HepG2 (cell line): ENCODE measurements around the gene KCTD13. TPM values are rescaled to one million over a fixed set of nuclear protein-coding genes. Genes with fewer than 3 reads are reported as not detected.

Experiments
- ARNTL ChIP-seq: sonication (generic); formaldehyde crosslinking; IDR thresholded peaks from 2 replicates; pipeline ENCODE4 v1.4.0; 2020; ENCODE audit warnings: mild to moderate bottlenecking, missing genetic modification reagents
- ETS1 ChIP-seq: sonication (generic); formaldehyde crosslinking; IDR thresholded peaks from 2 replicates; pipeline ENCODE4 v1.4.0; 2020; ENCODE audit warnings: missing genetic modification reagents
- GATAD2A ChIP-seq: IDR thresholded peaks from 2 replicates; pipeline ENCODE4 v1.6.1; 2016
- HNF1B ChIP-seq: sonication (generic); formaldehyde crosslinking; IDR thresholded peaks from 2 replicates; pipeline ENCODE4 v1.5.1; 2020; ENCODE audit warnings: mild to moderate bottlenecking, moderate library complexity, missing genetic modification reagents
- POLR2AphosphoS5 ChIP-seq: IDR thresholded peaks from 2 replicates; pipeline ENCODE4 v1.6.1; 2012; ENCODE audit warnings: low read depth, low read length
- SAP130 ChIP-seq: IDR thresholded peaks from 2 replicates; pipeline ENCODE4 v1.6.1; 2016; ENCODE audit warnings: low read depth
- SIX1 ChIP-seq: sonication (generic); formaldehyde crosslinking; IDR thresholded peaks from 2 replicates; pipeline ENCODE4 v1.4.0; 2020; ENCODE audit warnings: missing genetic modification reagents, borderline replicate concordance
- ZBTB3 ChIP-seq: sonication (generic); formaldehyde crosslinking; IDR thresholded peaks from 2 replicates; pipeline ENCODE4 v1.4.0; 2020; ENCODE audit warnings: low read depth, mild to moderate bottlenecking, moderate library complexity, missing genetic modification reagents, borderline replicate concordance
- ZNF431 ChIP-seq: sonication (generic); formaldehyde crosslinking; IDR thresholded peaks from 2 replicates; pipeline ENCODE4 v1.9.0; 2022; ENCODE audit warnings: missing genetic modification reagents, low read depth, mild to moderate bottlenecking, borderline replicate concordance
- ZNF451 ChIP-seq: sonication (generic); formaldehyde crosslinking; IDR thresholded peaks from 2 replicates; pipeline ENCODE4 v1.5.0; 2020; ENCODE audit warnings: mild to moderate bottlenecking, missing genetic modification reagents
- ZNF513 ChIP-seq: sonication (generic); formaldehyde crosslinking; conservative IDR thresholded peaks from 2 replicates; pipeline ENCODE4 v1.5.0; 2020; ENCODE audit warnings: missing genetic modification reagents
- polyA plus RNA-seq, 8 experiments: library from polyadenylated mRNA; depleted of rRNA in 3 of 8; stranded (reverse) in 7 of 8; unstranded in 1 of 8; fragments of >200 nt; fragmentation: Illumina TruSeq in 4 of 8; extraction: Trizol in 4 of 8; gene quantifications; 2 replicates each; pipeline versions ENCODE4 v1.2.1 to v1.2.3, GENCODE V29; 2011 to 2016; ENCODE audit warnings: low read depth in 4 of 8, missing spikeins in 1 of 8, mixed read lengths in 1 of 8; ENCODE audit not compliant: insufficient read depth in 1 of 8
- total RNA-seq, 5 experiments: library from RNA; depleted of rRNA; stranded (reverse); fragments of >200 nt; fragmentation: Illumina TruSeq; extraction: Trizol; gene quantifications; 2 replicates each; pipeline ENCODE4 v1.2.3, GENCODE V29; 2016; ENCODE audit warnings: low read depth in 1 of 5
- TF ChIP-seq, protein P1 (sequence below): sonication (generic); formaldehyde crosslinking; IDR thresholded peaks from 2 replicates; pipeline ENCODE4 v1.4.0; 2020; ENCODE audit warnings: mild to moderate bottlenecking, missing genetic modification reagents
- TF ChIP-seq, protein P2 (sequence below): sonication (generic); formaldehyde crosslinking; IDR thresholded peaks from 2 replicates; pipeline ENCODE4 v1.4.0; 2020; ENCODE audit warnings: missing genetic modification reagents
- TF ChIP-seq, protein P3 (sequence below): sonication (generic); formaldehyde crosslinking; conservative IDR thresholded peaks from 2 replicates; pipeline ENCODE4 v1.4.0; 2020; ENCODE audit warnings: missing genetic modification reagents

Gene KCTD13
- total and polyA plus RNA-seq, 2 of the 13 experiments (the other 11 are each of a cell fraction or from before 2014, with no cell fraction given): 6.3 to 14.7 TPM

GRCh38 chr16:29862383-29862883, 63.6 kb downstream of the KCTD13 start (continued):
- TF ChIP-seq ZNF513 (CRISPR knock-in tag) (no peak), ARNTL (CRISPR knock-in tag) (no peak), HNF1B (no peak), ZNF451 (CRISPR knock-in tag) (no peak), ZBTB3 (CRISPR knock-in tag) (no peak), SAP130 (no peak), ZNF431 (CRISPR knock-in tag) (no peak), ETS1 (CRISPR knock-in tag) (no peak), POLR2AphosphoS5 (no peak), GATAD2A (CRISPR knock-in tag) (no peak), SIX1 (CRISPR knock-in tag) (no peak)
- TF ChIP-seq, protein P1, sequence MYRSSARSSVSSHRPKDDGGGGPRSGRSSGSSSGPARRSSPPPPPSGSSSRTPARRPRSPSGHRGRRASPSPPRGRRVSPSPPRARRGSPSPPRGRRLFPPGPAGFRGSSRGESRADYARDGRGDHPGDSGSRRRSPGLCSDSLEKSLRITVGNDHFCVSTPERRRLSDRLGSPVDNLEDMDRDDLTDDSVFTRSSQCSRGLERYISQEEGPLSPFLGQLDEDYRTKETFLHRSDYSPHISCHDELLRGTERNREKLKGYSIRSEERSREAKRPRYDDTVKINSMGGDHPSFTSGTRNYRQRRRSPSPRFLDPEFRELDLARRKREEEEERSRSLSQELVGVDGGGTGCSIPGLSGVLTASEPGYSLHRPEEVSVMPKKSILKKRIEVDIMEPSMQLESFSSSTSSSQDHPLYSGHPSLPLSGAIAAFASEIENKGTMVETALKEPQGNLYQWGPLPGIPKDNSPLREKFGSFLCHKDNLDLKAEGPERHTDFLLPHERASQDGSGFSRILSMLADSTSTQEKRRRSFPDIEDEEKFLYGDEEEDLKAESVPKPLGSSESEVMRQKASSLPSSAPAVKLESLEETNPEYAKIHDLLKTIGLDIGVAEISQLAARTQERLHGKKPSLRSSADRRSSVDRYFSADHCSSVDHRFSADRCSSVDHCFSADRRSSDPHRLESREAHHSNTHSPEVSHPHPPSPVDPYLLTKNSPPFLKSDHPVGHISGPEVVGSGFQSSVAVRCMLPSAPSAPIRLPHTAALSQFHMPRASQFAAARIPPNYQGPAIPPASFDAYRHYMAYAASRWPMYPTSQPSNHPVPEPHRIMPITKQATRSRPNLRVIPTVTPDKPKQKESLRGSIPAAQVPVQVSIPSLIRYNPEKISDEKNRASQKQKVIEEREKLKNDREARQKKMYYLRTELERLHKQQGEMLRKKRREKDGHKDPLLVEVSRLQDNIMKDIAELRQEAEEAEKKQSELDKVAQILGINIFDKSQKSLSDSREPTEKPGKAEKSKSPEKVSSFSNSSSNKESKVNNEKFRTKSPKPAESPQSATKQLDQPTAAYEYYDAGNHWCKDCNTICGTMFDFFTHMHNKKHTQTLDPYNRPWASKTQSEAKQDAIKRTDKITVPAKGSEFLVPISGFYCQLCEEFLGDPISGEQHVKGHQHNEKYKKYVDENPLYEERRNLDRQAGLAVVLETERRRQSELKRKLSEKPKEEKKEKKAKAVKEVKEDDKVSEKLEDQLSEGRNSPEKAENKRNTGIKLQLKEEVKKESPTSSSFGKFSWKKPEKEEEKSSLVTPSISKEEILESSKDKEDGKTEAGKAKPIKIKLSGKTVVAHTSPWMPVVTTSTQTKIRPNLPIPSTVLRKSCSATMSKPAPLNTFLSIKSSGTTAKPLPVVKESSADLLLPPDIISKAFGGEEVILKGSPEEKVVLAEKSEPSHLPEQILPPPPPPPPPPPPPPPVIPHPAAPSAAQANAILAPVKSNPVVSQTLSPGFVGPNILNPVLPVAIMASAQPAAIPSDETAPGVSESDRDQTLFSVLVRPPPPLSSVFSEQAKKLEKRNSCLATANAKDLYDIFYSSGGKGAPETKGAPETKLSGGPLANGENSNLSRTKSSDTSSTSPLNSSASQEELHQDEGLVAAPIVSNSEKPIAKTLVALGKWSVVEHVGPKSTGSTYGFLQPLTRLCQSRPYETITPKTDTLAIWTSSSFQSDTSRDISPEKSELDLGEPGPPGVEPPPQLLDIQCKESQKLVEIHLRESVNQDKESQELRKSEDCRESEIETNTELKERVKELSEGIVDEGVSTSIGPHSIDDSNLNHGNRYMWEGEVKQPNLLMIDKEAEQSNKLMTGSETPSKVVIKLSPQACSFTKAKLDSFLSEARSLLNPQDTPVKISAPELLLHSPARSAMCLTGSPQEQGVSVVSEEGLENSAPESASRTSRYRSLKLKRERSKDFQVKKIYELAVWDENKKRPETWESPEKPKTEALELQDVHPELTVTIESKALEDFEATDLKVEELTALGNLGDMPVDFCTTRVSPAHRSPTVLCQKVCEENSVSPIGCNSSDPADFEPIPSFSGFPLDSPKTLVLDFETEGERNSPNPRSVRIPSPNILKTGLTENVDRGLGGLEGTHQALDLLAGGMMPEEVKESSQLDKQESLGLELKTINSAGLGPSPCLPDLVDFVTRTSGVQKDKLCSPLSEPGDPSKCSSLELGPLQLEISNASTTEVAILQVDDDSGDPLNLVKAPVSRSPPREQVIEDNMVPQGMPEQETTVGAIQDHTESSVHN (CRISPR knock-in tag): no peak
- TF ChIP-seq, protein P2, sequence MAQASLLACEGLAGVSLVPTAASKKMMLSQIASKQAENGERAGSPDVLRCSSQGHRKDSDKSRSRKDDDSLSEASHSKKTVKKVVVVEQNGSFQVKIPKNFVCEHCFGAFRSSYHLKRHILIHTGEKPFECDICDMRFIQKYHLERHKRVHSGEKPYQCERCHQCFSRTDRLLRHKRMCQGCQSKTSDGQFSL: no peak
- TF ChIP-seq, protein P3, sequence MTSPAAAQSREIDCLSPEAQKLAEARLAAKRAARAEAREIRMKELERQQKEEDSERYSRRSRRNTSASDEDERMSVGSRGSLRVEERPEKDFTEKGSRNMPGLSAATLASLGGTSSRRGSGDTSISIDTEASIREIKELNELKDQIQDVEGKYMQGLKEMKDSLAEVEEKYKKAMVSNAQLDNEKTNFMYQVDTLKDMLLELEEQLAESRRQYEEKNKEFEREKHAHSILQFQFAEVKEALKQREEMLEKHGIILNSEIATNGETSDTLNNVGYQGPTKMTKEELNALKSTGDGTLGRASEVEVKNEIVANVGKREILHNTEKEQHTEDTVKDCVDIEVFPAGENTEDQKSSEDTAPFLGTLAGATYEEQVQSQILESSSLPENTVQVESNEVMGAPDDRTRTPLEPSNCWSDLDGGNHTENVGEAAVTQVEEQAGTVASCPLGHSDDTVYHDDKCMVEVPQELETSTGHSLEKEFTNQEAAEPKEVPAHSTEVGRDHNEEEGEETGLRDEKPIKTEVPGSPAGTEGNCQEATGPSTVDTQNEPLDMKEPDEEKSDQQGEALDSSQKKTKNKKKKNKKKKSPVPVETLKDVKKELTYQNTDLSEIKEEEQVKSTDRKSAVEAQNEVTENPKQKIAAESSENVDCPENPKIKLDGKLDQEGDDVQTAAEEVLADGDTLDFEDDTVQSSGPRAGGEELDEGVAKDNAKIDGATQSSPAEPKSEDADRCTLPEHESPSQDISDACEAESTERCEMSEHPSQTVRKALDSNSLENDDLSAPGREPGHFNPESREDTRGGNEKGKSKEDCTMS (CRISPR knock-in tag): no peak
